GM13977 (cell line): ENCODE results near the gene DNAJC24.

Experiments used
- DNase-seq: peaks from one replicate; pipeline ENCODE4 v3.0.0; 2012; ENCODE audit warnings: low spot score
- in situ Hi-C: fragments of 300-500 bp; cut with MboI; formaldehyde crosslinking; loops from one replicate; pipeline ENCODE4 v1.12.0; 2022; ENCODE audit warnings: low sequenced_read_pairs, low pct_unique_long_range_greater_than_20kb, mixed read lengths, inconsistent platforms; ENCODE audit not compliant: unreplicated experiment
- TF ChIP-seq, protein P1 (sequence below): IDR thresholded peaks from 2 replicates; pipeline ENCODE4 v1.5.1; 2012; ENCODE audit warnings: mild to moderate bottlenecking, control low read depth; ENCODE audit not compliant: insufficient read depth; ENCODE audit errors: extremely low read depth, missing control alignments

The DNAJC24 gene

DNA sequence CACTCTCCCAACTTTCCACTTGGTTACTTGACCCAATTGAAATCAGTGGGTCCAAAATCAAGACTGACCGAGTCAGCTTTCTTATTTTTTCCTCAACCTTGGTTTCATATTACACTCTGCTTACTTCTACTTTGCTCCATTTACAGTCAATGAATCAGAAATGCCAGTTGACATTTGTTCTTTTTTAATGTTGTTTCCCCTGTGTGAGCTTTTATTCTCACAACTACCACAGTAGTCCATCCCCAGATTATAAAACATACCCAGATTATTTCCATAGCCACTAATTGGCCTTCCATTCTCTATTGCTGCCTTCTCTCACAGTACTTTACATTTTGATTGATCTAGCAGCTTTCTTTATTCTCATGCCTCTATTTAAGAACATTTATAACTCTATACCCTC lies 50.0 kb downstream of the DNAJC24 start:
- in situ Hi-C loops: no loop called here
- DNase-seq: no peak
- TF ChIP-seq, protein P1, sequence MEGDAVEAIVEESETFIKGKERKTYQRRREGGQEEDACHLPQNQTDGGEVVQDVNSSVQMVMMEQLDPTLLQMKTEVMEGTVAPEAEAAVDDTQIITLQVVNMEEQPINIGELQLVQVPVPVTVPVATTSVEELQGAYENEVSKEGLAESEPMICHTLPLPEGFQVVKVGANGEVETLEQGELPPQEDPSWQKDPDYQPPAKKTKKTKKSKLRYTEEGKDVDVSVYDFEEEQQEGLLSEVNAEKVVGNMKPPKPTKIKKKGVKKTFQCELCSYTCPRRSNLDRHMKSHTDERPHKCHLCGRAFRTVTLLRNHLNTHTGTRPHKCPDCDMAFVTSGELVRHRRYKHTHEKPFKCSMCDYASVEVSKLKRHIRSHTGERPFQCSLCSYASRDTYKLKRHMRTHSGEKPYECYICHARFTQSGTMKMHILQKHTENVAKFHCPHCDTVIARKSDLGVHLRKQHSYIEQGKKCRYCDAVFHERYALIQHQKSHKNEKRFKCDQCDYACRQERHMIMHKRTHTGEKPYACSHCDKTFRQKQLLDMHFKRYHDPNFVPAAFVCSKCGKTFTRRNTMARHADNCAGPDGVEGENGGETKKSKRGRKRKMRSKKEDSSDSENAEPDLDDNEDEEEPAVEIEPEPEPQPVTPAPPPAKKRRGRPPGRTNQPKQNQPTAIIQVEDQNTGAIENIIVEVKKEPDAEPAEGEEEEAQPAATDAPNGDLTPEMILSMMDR: no peak

DNA sequence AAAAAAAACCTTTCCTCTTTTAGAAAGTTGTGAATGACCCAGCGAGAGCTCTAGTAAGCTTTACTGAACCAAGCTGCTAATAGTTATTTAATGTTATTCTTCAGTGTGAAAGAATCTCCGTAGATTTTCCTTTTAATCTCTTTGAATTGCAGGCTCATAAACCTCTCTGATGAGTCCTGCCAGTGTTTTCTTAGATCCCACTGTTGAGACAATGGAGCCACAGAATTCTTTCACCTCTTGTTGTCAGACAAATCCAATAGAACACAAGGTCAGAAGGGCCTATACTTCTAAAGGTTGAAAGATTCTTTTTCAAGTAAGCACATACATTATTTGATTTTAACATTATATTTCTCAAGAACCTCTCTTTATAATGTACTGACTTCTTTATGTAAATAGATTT lies 52.2 kb downstream of the DNAJC24 start:
- in situ Hi-C loops: no loop called here
- no peak for DNase-seq
- TF ChIP-seq, protein P1: no peak

- TF ChIP-seq, protein P1: no peak
- DNase-seq: no peak
- in situ Hi-C loops: no loop called here
These were observed 53.0 kb downstream of the DNAJC24 start for GRCh38 chr11:31422703-31423102.

GRCh38 chr11:31424652-31425051 lies 55.0 kb downstream of the DNAJC24 start:
- TF ChIP-seq, protein P1: no peak
- no peak for DNase-seq
- in situ Hi-C loops: no loop called here

DNA sequence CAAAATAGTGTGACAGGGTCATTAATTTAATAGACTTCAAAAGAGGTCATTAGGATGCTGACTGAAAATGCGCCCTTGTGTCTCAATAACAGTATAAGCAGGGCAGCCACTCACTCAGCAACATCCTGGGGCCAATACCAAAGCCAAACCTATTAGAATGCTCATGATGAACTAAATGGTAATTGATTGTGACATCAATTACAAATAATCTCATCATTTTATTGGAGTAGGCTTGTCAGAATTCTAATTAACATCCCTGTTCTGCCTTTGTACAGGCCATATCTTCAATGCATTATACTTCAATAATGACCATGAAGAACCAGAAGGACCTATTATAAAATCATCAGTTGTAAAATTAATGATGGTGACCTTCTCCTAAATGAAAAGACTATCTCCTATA lies 64.2 kb downstream of the DNAJC24 start:
- TF ChIP-seq, protein P1: no peak
- no peak for DNase-seq
- in situ Hi-C loops: no loop called here

GRCh38 chr11:31437742-31438435 lies 68.2 kb downstream of the DNAJC24 start:
- TF ChIP-seq, protein P1: no peak
- no peak for DNase-seq
- in situ Hi-C loops: no loop called here
